Memory B cell (primary cell): Measurements from ENCODE around the gene RNF175.

Experiments used
- ATAC-seq: fragments of 150-1000 bp; cut with Tn5 transposase; 2 replicates; pipeline ENCODE4 v1.10.0; 2021; ENCODE audit warnings: low read depth, mild to moderate bottlenecking, moderate library complexity
- DNase-seq, 2 donors: peaks; one replicate each; pipeline ENCODE4 v3.0.0; 2022; ENCODE audit warnings: low spot score in 2 of 2
- H3K27ac Mint-ChIP-seq: one replicate; pipeline ENCODE4 v1.8.0; 2022; ENCODE audit warnings: mild to moderate bottlenecking, moderate library complexity, mixed read lengths
- H3K27me3 Mint-ChIP-seq: one replicate; pipeline ENCODE4 v1.8.0; 2022; ENCODE audit warnings: mixed read lengths
- H3K36me3 Mint-ChIP-seq: one replicate; pipeline ENCODE4 v1.8.0; 2022; ENCODE audit warnings: mild to moderate bottlenecking, mixed read lengths
- H3K4me1 Mint-ChIP-seq: one replicate; pipeline ENCODE4 v1.8.0; 2022; ENCODE audit warnings: mixed read lengths
- H3K4me3 Mint-ChIP-seq: one replicate; pipeline ENCODE4 v1.8.0; 2022; ENCODE audit warnings: mild to moderate bottlenecking, moderate library complexity, mixed read lengths
- H3K9me3 Mint-ChIP-seq: one replicate; pipeline ENCODE4 v1.8.0; 2022; ENCODE audit warnings: mixed read lengths

Gene RNF175

GRCh38 chr4:153661908-153662307 is 97.9 kb downstream of the RNF175 start:
- peaks cover 15% of the 10 kb centered on the region for H3K27me3 Mint-ChIP-seq
- H3K4me1 Mint-ChIP-seq: no peaks in the 10 kb centered on the region
- H3K4me3 Mint-ChIP-seq: no peak overlapping the region
- peaks cover 6% of the 10 kb centered on the region for H3K36me3 Mint-ChIP-seq
- no peak overlapping the region for H3K27ac Mint-ChIP-seq
- no peak for ATAC-seq
- no peak for DNase-seq
- H3K9me3 Mint-ChIP-seq: peaks cover 10% of the 10 kb centered on the region

- H3K9me3 Mint-ChIP-seq: peaks cover 10% of the 10 kb centered on the region
Measured at GRCh38 chr4:153661215-153661822, 98.5 kb downstream of the RNF175 start.

More at GRCh38 chr4:153661215-153661822, 98.5 kb downstream of the RNF175 start:
- Mint-ChIP-seq H3K4me3 (no peak overlapping the region), H3K27me3 (peaks cover 17% of the 10 kb centered on the region), H3K4me1 (no peaks in the 10 kb centered on the region), H3K27ac (no peak overlapping the region), H3K36me3 (peaks cover 6% of the 10 kb centered on the region)
- no peak for ATAC-seq
- DNase-seq: no peak
